Natural killer cell (primary cell): ENCODE results near the gene UBA7. TPM values are rescaled to one million over a fixed set of nuclear protein-coding genes. Genes with fewer than 3 reads are reported as not detected.

ENCODE experiments used
- ATAC-seq, 3 donors: fragments of 150-1000 bp in 2 of 3; fragments of 200-7000 bp in 1 of 3; cut with Tn5 transposase; 1 replicate in 1 of 3; 2 replicates in 2 of 3; pipeline ENCODE4 v1.10.0; 2021; ENCODE audit warnings: mild to moderate bottlenecking in 2 of 3, moderate library complexity in 2 of 3
- DNase-seq, 2 donors: peaks; one replicate each; pipeline versions ENCODE4 v3.0.0 to v3.0.0-alpha.2; 2013 to 2021; ENCODE audit warnings: mixed read lengths in 1 of 2
- H3K27ac ChIP-seq: one replicate; pipeline ENCODE4 v1.5.1; 2013; ENCODE audit warnings: mild to moderate bottlenecking, low read length
- H3K27me3 ChIP-seq: one replicate; pipeline ENCODE4 v1.6.1; 2013; ENCODE audit warnings: low read length; ENCODE audit not compliant: control insufficient read depth, insufficient read depth
- H3K36me3 ChIP-seq: one replicate; pipeline ENCODE4 v1.6.1; 2013; ENCODE audit warnings: low read length; ENCODE audit not compliant: control insufficient read depth, insufficient read depth
- H3K4me1 ChIP-seq: one replicate; pipeline ENCODE4 v1.6.1; 2013; ENCODE audit warnings: low read length; ENCODE audit not compliant: control insufficient read depth, insufficient read depth
- H3K4me3 ChIP-seq: one replicate; pipeline ENCODE4 v1.5.1; 2013; ENCODE audit warnings: low read length
- H3K9me3 ChIP-seq: one replicate; pipeline ENCODE4 v1.6.1; 2013; ENCODE audit warnings: low read length; ENCODE audit not compliant: control insufficient read depth, insufficient read depth
- H3K27ac Mint-ChIP-seq, 2 donors: one replicate each; pipeline ENCODE4 v1.8.0; 2022; ENCODE audit warnings: mild to moderate bottlenecking in 2 of 2, mixed read lengths in 2 of 2, moderate library complexity in 1 of 2
- H3K27me3 Mint-ChIP-seq, 2 donors: one replicate each; pipeline ENCODE4 v1.8.0; 2022; ENCODE audit warnings: low read depth in 2 of 2, mixed read lengths in 2 of 2
- H3K36me3 Mint-ChIP-seq: one replicate; pipeline ENCODE4 v1.8.0; 2022; ENCODE audit warnings: mixed read lengths
- H3K4me1 Mint-ChIP-seq, 2 donors: one replicate each; pipeline ENCODE4 v1.8.0; 2022; ENCODE audit warnings: mixed read lengths in 2 of 2
- H3K4me3 Mint-ChIP-seq: one replicate; pipeline ENCODE4 v1.8.0; 2022; ENCODE audit warnings: mild to moderate bottlenecking, moderate library complexity, mixed read lengths
- H3K9me3 Mint-ChIP-seq, 2 donors: one replicate each; pipeline ENCODE4 v1.8.0; 2022; ENCODE audit warnings: mixed read lengths in 2 of 2
- WGBS: methylation state at CpG from one replicate; pipeline ENCODE4 v1.1.7; 2013; ENCODE audit warnings: missing lambda C conversion rate; ENCODE audit not compliant: insufficient coverage; 5-methylcytosine and 5-hydroxymethylcytosine counted together
- intact Hi-C: fragments of 100-400 bp; cut with micrococcal nuclease; formaldehyde crosslinking; loops from one replicate; pipeline ENCODE4 v1.14.2; 2022
- total RNA-seq, 4 donors: library from RNA; stranded (reverse); fragments of 120-200 nt in 1 of 4; gene quantifications; one replicate each; pipeline versions ENCODE4 v1.2.3 to v1.2.4, GENCODE V29; 2013 to 2022
- TF ChIP-seq, protein P1 (sequence below): fragments of 200-600 bp; IDR thresholded peaks from one replicate; pipeline ENCODE4 v1.8.0; 2022; ENCODE audit warnings: antibody characterized with exemption

UBA7 gene, protein sequence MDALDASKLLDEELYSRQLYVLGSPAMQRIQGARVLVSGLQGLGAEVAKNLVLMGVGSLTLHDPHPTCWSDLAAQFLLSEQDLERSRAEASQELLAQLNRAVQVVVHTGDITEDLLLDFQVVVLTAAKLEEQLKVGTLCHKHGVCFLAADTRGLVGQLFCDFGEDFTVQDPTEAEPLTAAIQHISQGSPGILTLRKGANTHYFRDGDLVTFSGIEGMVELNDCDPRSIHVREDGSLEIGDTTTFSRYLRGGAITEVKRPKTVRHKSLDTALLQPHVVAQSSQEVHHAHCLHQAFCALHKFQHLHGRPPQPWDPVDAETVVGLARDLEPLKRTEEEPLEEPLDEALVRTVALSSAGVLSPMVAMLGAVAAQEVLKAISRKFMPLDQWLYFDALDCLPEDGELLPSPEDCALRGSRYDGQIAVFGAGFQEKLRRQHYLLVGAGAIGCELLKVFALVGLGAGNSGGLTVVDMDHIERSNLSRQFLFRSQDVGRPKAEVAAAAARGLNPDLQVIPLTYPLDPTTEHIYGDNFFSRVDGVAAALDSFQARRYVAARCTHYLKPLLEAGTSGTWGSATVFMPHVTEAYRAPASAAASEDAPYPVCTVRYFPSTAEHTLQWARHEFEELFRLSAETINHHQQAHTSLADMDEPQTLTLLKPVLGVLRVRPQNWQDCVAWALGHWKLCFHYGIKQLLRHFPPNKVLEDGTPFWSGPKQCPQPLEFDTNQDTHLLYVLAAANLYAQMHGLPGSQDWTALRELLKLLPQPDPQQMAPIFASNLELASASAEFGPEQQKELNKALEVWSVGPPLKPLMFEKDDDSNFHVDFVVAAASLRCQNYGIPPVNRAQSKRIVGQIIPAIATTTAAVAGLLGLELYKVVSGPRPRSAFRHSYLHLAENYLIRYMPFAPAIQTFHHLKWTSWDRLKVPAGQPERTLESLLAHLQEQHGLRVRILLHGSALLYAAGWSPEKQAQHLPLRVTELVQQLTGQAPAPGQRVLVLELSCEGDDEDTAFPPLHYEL
- 100 to 1,000 TPM; 283 to 358 (median 336) TPM for total RNA-seq
- 173 TPM for total RNA-seq (2013)

DNA sequence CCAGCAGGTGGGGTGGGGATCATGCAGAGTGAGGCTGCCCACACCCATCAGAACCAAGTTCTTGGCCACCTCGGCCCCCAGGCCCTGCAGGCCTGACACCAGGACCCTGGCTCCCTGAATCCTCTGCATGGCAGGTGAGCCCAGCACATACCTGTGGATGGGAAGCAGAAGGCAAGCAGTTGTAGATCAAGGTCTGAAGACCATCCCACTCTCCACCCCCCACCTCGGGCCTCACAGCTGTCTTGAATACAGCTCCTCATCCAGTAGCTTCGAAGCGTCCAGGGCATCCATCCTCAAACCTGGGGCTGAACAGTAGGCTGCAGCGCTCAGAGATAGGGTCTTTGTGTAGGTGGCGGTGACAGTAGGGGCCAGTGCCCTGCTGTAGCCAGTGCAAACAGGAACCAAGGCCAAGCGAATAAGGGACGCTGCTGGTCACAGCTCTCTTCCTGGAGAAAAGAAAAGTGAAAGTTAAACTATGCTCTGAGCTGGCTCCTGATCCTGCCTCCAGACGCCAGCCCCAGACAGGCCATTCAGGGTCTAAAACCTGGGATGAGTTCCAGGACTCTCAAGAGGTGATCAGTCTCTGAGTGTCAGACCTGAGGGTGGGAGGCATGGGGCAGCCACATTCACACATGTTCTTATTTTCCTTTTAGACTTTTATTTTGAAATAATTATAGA is at the start of gene UBA7:
Gene UBA7, minus strand, starts transcription at position 457 of the 678 bp plus-strand sequence. Its CDS starts 166 bp downstream, at position 291.
- H3K4me3 ChIP-seq: peak within 1 kb of the TSS; percentile 44
- Mint-ChIP-seq H3K27me3 (no peaks in the 10 kb centered on the region), H3K4me3 (peak within 1 kb of the TSS; percentile 91), H3K36me3 (no peaks in the 10 kb centered on the region), H3K4me1 (peaks cover 28 to 29% of the 10 kb centered on the region in 2 donors), H3K9me3 (no peaks in the 10 kb centered on the region), H3K27ac (peak within 1 kb of the TSS; percentile 91 to 93)
- DNase-seq: peak; percentile 29 to 71
- TF ChIP-seq, protein P1, sequence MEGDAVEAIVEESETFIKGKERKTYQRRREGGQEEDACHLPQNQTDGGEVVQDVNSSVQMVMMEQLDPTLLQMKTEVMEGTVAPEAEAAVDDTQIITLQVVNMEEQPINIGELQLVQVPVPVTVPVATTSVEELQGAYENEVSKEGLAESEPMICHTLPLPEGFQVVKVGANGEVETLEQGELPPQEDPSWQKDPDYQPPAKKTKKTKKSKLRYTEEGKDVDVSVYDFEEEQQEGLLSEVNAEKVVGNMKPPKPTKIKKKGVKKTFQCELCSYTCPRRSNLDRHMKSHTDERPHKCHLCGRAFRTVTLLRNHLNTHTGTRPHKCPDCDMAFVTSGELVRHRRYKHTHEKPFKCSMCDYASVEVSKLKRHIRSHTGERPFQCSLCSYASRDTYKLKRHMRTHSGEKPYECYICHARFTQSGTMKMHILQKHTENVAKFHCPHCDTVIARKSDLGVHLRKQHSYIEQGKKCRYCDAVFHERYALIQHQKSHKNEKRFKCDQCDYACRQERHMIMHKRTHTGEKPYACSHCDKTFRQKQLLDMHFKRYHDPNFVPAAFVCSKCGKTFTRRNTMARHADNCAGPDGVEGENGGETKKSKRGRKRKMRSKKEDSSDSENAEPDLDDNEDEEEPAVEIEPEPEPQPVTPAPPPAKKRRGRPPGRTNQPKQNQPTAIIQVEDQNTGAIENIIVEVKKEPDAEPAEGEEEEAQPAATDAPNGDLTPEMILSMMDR: no peak
- H3K27me3 ChIP-seq: no peaks in the 10 kb centered on the region
- peaks cover 29% of the 10 kb centered on the region for H3K4me1 ChIP-seq
- H3K36me3 ChIP-seq: peaks cover 33% of the 10 kb centered on the region
- WGBS: 6% methylated on average over 9 of the region's 9 CpGs
- peak within 1 kb of the TSS; percentile 77 for H3K27ac ChIP-seq
- peak; percentile 87 to 96 (median 95) for ATAC-seq
- intact Hi-C loops: loop anchor here (1.0 kb wide), 1 partner anchor 10 kb away; the partner anchor contains the start of gene INKA1
- H3K9me3 ChIP-seq: no peaks in the 10 kb centered on the region

DNA sequence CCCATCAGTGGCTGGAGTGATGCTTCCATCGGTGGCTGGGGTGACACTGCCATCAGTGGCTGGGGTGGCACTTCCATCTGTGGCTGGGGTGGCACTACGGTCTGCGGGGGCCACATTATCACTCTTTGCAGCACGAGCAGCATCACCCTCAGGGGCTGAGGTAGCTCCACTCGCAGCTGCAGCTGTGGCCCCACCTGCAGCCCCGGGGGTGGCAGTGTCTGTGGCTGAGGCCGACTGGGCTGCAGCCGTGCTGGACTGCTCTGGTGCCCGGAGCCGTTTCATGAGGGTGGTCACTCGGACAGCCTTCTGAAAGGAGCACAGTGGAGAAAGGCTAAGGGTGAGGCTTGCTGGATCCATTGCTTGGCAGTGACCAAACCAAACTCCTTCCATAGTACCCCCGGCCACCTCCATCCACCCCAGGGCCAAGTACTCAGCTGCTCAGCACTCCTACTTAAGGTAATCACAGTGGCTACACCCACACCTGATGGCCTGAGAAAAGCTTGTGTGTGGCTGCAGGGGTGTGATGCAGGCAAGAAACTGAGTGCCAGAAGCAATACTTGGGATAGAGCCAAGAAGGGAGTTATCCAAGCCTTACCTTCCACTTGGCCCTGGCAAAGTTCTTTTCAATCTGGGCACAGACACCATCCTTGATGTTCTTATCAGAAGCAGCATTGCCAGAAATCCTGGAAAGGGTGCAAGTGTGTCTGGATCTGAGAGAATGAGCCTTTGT is 46.0 kb upstream of the UBA7 start:
- H3K4me3 Mint-ChIP-seq: no peak overlapping the region
- peaks cover 14% of the 10 kb centered on the region for H3K4me1 ChIP-seq
- 86% methylated on average over 12 of the region's 12 CpGs for WGBS
- H3K27ac ChIP-seq: no peak overlapping the region
- H3K27me3 ChIP-seq: no peaks in the 10 kb centered on the region
- no peak overlapping the region for H3K27ac Mint-ChIP-seq
- no peak for ATAC-seq
- H3K9me3 ChIP-seq: no peaks in the 10 kb centered on the region
- peaks cover 7 to 21% of the 10 kb centered on the region in 2 donors for H3K27me3 Mint-ChIP-seq
- intact Hi-C loops: loop anchor here (5.0 kb wide), 1 partner anchor 83 kb away; the partner anchor contains the start of gene RBM6
- peaks cover 7 to 11% of the 10 kb centered on the region in 2 donors for H3K4me1 Mint-ChIP-seq
- no peaks in the 10 kb centered on the region for H3K9me3 Mint-ChIP-seq
- no peaks in the 10 kb centered on the region for H3K36me3 Mint-ChIP-seq
- DNase-seq: no peak
- H3K36me3 ChIP-seq: no peaks in the 10 kb centered on the region
- H3K4me3 ChIP-seq: no peak overlapping the region
- TF ChIP-seq, protein P1: no peak

DNA sequence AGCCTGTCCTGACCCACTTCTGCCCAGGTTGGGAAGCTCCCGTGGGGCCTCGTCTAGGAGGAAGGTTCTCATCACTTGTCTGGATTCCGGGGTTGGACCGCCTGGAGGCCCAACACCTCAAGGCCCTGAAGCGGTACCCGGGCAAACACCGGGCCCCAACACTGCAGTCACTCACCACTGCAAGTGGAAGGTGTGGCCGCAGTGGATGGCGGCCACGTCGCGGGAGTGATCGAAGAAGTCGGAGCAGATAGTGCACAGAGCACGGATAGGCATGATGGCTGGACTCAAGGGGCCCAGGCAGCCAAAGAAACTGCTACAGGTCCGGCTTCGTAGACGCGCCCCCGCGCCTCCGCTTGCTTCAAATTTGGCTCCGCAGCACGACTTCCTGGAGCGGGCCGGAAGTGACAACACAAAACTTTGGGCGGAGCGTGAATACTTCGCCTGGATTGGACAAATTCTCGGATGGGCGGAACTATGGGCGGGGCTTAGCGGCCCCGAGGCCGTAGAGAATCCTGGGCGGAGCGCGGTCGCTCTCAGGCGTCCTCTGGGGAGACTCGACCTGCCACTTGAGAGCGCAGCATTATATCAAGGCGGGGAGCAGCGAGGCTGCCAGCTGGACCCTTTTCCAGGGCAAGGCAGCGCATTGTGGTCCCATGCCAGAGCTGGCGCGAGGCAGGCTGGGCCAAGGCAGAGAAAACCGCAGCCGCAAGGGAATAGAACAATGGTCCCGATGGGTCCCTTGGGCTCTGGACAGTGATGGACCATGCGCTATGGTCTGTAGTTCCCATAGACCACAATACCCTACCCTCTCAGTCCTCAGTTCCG is 42.6 kb upstream of the UBA7 start, which contains the start of gene TRAIP:
Gene TRAIP, minus strand, starts transcription at position 384 of the 825 bp plus-strand sequence. Its CDS starts 111 bp downstream, at position 273.
- Mint-ChIP-seq H3K9me3 (no peaks in the 10 kb centered on the region), H3K4me1 (peaks cover 7 to 11% of the 10 kb centered on the region in 2 donors), H3K27ac (peak within 1 kb of the TSS; percentile 83 to 90), H3K36me3 (no peaks in the 10 kb centered on the region), H3K27me3 (no peaks in the 10 kb centered on the region), H3K4me3 (peak within 1 kb of the TSS; percentile 83)
- peak within 1 kb of the TSS; percentile 58 for H3K27ac ChIP-seq
- no peaks in the 10 kb centered on the region for H3K9me3 ChIP-seq
- H3K27me3 ChIP-seq: no peaks in the 10 kb centered on the region
- no peaks in the 10 kb centered on the region for H3K36me3 ChIP-seq
- intact Hi-C loops: loop anchor here (1.0 to 5.0 kb wide), 2 partner anchors 48 to 86 kb away; partner anchors contain the start of gene RBM6
- TF ChIP-seq, protein P1: no peak
- ATAC-seq: peak; percentile 99 to 100 (median 99)
- peaks cover 14% of the 10 kb centered on the region for H3K4me1 ChIP-seq
- peak within 1 kb of the TSS; percentile 64 for H3K4me3 ChIP-seq
- WGBS: 4% methylated on average over 52 of the region's 52 CpGs
- DNase-seq: peak; percentile 95 to 97
